Measurements from ENCODE around the gene PRAMEF33.
"Not testable (repeated sequence)": the region's sequence is repeated elsewhere in the genome, so short reads cannot be mapped to it uniquely, and the experiment has no call there.

Gene PRAMEF33

DNA sequence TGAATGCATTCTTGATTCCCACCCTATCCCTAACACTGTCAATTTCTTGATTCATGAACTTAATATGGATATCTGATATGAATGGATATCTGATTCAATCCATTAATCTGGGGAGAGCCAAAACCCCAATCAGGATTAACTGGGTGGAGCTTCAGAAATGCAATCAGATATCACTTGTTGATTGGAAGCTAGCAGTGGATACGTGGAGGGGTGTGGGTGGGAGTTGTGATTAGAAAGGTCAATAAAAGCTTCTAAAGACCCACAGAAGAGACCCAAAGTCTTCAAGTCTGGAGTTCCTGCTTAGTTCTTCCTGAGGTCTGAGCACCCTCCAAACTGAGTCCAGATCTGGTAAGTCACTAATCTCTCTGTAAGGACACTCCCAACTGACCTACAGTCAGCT is at the start of gene PRAMEF33:
Gene PRAMEF33 (plus strand): TSS at position 301 of the 400 bp plus-strand sequence. CDS start 2,416 bp downstream, outside the sequence.
- DNase-seq, result not testable (repeated sequence)

- not testable (repeated sequence) for DNase-seq
Measured at GRCh38 chr1:13253898-13254297, 49.4 kb upstream of the PRAMEF33 start, which contains the start of gene PRAMEF5. Gene PRAMEF5, plus strand, starts transcription at chr1:13254198. Its CDS starts 5,071 bp downstream, at chr1:13259269.

DNA sequence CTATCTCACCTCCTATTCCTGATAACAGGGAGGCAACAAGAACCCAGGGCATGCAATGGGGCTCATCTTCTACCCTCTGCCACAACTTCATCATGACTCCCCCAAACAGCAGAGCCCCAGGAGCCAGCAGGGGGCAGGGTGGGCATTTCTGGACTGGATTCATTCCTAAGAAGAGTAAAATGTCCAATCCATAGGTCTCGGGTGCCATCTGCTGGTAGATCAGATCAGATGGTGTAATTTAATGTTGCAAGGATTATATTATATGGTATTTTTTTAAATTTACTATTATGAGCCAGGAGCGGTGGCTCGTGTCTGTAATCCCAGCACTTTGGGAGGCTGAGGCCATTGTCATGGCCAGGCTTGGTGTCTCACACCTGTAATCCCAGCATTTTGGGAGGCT is 38.2 kb upstream of the PRAMEF33 start:
- DNase-seq, result not testable (repeated sequence)

DNA sequence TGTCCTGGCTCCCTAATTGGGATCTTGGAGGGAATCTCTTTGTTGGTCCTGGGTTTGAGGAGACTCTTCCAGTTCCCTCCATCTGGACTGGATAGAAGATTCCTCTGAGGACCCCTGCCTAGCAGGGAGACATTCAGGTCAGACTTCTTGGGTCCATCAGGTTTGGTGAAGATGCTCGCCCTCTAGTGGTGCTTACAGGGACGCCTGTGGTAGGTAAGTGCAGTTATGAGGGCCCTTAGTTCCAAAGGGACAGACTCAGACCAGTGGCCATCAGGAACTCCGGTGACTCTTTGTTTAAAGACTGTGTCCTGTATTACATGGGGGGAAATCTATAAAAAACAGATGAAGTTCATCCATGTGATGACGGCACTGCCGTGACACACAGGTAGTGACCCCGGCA is 26.3 kb upstream of the PRAMEF33 start:
- not testable (repeated sequence) for DNase-seq

- not testable (repeated sequence) for DNase-seq
Measured at GRCh38 chr1:13279617-13280016, 23.7 kb upstream of the PRAMEF33 start.

- not testable (repeated sequence) for DNase-seq
Measured at GRCh38 chr1:13285037-13285436, 18.3 kb upstream of the PRAMEF33 start, which contains the start of gene PRAMEF8. Gene PRAMEF8, minus strand, starts transcription at chr1:13285137. Its CDS starts 1,046 bp downstream, at chr1:13284091.

- not testable (repeated sequence) for DNase-seq
Measured at GRCh38 chr1:13289030-13289429, 14.3 kb upstream of the PRAMEF33 start.

DNA sequence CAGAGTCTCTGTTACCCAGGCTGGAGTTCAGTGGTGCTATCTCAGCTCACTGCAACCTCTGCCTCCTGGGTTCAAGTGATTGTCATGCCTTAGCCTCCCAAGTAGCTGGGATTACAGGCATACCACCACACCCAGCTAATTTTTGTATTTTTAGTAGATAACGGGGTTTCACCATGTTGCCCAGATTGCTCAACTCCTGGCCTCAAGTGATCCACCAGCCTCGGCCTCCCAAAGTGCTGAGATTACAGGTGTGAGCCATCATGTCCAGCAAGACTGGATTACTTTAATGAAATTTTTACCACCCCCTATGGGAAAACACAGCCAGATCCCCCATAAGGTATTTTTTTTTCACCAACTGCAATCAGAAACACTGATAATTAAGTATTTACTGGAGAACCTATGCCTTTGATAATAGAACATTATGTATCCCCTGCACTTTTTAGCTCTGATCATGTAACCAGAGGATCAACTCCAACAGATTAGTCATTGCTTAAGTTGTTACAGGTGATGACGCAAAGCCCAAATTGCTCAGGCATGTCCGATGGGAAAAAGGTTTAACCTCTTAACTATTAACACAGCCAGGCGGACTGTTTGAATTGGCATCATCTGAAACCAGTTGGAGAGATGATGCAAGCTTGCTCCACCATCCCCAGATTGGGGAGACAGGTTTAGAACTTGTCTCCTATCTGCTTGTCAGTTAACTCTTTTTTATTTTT is 6.0 kb upstream of the PRAMEF33 start:
- not testable (repeated sequence) for DNase-seq

GRCh38 chr1:13298699-13299098 is 4.6 kb upstream of the PRAMEF33 start:
- DNase-seq, result not testable (repeated sequence)

DNA sequence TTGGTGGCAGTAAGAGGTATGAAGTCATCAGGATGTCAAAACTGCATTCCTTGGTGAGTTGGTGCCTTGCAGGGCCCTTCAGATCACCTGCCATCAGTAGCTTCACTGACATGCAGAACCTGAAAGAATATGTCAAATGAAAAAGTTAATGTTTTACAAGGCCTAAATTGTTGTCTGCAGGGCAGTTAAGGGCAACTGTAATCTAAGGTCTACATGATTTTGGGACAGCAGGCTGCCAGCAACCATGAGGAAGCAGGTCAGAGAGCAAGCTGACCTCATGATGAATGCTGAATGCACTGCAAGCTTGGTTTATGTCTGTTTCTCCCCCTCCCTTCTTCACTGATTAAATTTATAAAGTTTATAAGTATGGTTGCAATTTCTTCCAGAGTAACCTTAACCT is 1.1 kb upstream of the PRAMEF33 start:
- not testable (repeated sequence) for DNase-seq

- not testable (repeated sequence) for DNase-seq
Measured at GRCh38 chr1:13315281-13315680, 11.9 kb downstream of the PRAMEF33 start, which contains the start of gene PRAMEF15. Gene PRAMEF15, plus strand, starts transcription at chr1:13315581. Its CDS starts 2,827 bp downstream, at chr1:13318408.

GRCh38 chr1:13342496-13342895 is 39.2 kb downstream of the PRAMEF33 start:
- DNase-seq, result not testable (repeated sequence)

DNA sequence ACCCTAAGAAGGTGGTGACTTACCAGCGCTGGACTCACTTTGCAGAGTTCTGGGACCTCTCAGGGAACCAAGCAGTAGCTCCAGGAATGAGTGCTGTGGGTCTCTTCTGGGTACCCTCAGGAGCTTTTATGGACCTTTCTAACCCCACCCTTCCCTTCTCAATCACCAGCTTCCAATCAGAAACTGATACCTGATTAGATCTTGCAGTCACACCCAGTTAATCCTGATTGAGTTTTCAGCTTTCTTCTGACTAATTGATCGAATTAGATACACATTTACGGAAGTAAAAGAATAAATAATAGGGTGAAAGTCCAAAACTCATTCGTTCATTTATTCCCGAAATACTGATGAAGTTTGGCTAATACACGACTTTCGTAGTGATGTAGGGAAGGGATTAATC is 43.7 kb downstream of the PRAMEF33 start, which contains the start of gene PRAMEF14:
Gene PRAMEF14 (minus strand): TSS at position 101 of the 400 bp plus-strand sequence. CDS start 1,820 bp downstream, outside the sequence.
- not testable (repeated sequence) for DNase-seq

DNA sequence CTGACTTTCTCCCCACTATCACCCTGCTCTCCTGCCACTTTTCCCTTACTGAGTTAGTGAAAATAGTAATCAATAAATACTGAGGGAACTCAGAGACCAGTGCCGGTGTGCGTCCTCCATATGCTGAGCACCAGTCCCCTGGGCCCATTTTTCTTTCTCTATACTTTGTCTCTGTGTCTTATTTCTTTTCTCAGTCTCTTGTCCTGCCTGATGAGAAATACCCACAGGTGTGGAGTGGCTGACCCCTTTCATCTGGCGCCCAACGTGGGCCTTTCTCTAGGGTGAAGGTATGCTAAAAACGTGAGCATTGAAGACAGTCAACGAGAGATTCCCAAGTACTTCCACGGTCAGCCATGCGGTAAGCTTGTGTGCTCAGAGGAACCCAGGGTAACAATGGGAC is 50.1 kb downstream of the PRAMEF33 start:
- DNase-seq, result peak; percentile 11

DNA sequence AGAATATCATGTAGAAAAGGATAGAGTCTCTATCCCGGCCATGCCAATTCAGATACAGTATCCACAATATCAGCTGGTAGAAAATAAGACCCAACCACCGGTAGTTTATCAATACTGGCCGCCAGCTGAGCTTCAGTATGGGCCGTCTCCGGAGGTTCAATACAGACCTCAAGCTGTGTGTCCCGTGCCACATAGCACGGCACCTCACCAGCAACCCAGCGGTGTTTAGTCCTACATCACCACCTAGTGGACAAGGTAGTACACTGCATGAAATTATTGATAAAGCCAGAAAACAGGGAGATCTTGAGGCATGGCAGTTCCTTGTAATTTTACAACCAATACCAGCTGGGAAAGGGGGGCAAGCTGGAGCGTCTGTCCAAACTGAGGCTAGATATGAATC is 51.1 kb downstream of the PRAMEF33 start:
- not testable (repeated sequence) for DNase-seq

DNA sequence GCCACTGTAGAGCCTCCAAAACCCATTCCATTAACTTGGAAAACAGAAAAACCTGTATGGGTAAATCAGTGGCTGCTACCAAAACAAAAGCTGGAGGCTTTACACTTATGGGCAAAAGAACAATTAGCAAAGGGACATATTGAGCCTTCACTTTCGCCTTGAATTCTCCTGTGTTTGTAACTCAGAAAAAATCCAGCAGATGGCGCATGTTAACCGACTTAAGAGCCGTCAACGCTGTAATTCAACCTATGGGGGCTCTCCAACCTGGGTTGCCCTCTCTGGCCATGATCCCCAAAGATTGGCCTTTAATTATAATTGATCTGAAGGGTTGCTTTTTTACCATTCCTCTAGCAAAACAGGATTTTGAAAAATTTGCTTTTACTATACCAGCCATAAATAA is 53.4 kb downstream of the PRAMEF33 start:
- DNase-seq, result peak; percentile 20

Measured in activated CD4-positive, alpha-beta T cell treated with anti-CD3 and anti-CD28 coated beads for 48 hours (primary cell).